OCI-LY3 (cell line): ENCODE results near the gene NTRK2.

Source experiments
- CTCF ChIP-seq: fragments of 200-600, 300-600 bp; sonication (generic); IDR thresholded peaks from 2 replicates; pipeline ENCODE4 v1.5.1; 2014; ENCODE audit warnings: antibody characterized with exemption, low read length, low read depth
- EZH2phosphoT487 ChIP-seq: fragments of 200-600 bp; shearing (Covaris generic); IDR thresholded peaks from 2 replicates; pipeline ENCODE4 v1.6.1; 2018; ENCODE audit warnings: antibody characterized with exemption, mixed run types, low read depth

DNA sequence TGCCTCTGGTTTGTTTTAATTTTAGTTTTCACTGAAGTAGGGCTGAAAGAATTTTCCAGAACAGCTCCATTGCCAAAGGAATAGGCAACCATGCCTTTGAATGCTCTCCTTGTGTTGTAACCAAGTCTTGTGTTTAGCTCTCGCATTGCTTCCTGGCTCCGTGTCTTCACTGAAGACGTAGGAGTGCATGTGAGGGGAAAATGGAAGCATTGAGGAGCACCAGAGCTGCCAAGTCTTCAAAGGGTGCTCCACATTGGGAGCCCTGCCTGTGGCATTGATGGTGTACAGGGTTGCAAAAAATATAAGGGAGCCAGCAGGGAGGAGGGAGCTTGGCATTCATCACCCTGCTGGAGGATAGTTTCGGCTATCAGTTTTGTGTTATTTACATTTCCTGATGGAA, 86.6 kb downstream of the NTRK2 start:
- no peak for TF ChIP-seq CTCF
- no peak for TF ChIP-seq EZH2phosphoT487
